Activated CD4-positive, alpha-beta memory T cell treated with anti-CD3 and anti-CD28 coated beads, Interleukin-2, amount 10 ng/mL, durations not matched to agents 7 days and 5 days (primary cell): Measurements from ENCODE around the gene PLPP3. TPM values are rescaled to one million over a fixed set of nuclear protein-coding genes. Genes with fewer than 3 reads are reported as not detected.

Experiments used
- CTCF ChIA-PET: fragments of 350-600 bp; sonication (Branson Sonifier 250); formaldehyde crosslinking; loops from one replicate; lab custom pipeline; 2021; ENCODE audit warnings: antibody characterized with exemption, inconsistent platforms; lab: Charles Lee
- POLR2A ChIA-PET: fragments of 350-600 bp; sonication (Branson Sonifier 250); formaldehyde crosslinking; loops from one replicate; lab custom pipeline; 2021; ENCODE audit warnings: antibody characterized with exemption; lab: Charles Lee
- DNase-seq: peaks from one replicate; pipeline ENCODE4 v3.0.0-alpha.2; 2020
- H3K27ac Mint-ChIP-seq: one replicate; pipeline ENCODE4 v1.8.0; 2021; ENCODE audit warnings: mild to moderate bottlenecking, mixed read lengths
- H3K27me3 Mint-ChIP-seq: one replicate; pipeline ENCODE4 v1.8.0; 2021; ENCODE audit warnings: mixed read lengths
- H3K36me3 Mint-ChIP-seq: one replicate; pipeline ENCODE4 v1.8.0; 2021; ENCODE audit warnings: low read depth, mixed read lengths
- H3K4me1 Mint-ChIP-seq: one replicate; pipeline ENCODE4 v1.8.0; 2021; ENCODE audit warnings: mixed read lengths
- H3K4me3 Mint-ChIP-seq: one replicate; pipeline ENCODE4 v1.8.0; 2021; ENCODE audit warnings: mild to moderate bottlenecking, mixed read lengths
- H3K9me3 Mint-ChIP-seq: one replicate; pipeline ENCODE4 v1.8.0; 2021; ENCODE audit warnings: mixed read lengths
- total RNA-seq, 2 experiments: library from RNA; stranded (reverse); gene quantifications; one replicate each; pipeline ENCODE4 v1.2.3, GENCODE V29; 2021

Gene PLPP3
- total RNA-seq, 2 experiments from 2014 or later, result not detected

DNA sequence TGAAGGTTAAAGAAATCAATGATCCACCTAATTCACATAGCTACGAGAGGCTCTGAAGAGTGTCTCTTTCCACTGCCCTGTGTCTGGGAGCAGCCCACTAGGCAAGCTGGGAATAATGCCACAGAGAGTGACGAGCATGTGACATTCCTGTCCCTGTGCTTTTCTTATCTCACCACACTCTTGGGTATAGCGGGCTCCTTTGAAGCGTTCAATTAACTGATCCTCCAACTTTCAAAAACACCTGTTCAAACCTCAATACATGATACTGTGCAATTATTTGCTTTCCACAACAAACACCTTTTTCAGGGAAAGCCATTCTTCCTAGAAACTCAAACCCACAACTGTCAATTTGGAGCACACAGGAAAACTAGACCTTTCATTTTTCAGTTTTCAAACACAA, 43.4 kb downstream of the PLPP3 start:
- POLR2A ChIA-PET, result no interaction called here
- CTCF ChIA-PET, result no interaction called here
- Mint-ChIP-seq H3K9me3 (no peaks in the 10 kb centered on the region), H3K27me3 (no peaks in the 10 kb centered on the region), H3K27ac (no peak overlapping the region), H3K36me3 (no peaks in the 10 kb centered on the region), H3K4me1 (no peaks in the 10 kb centered on the region), H3K4me3 (no peak overlapping the region)
- DNase-seq, result no peak

DNA sequence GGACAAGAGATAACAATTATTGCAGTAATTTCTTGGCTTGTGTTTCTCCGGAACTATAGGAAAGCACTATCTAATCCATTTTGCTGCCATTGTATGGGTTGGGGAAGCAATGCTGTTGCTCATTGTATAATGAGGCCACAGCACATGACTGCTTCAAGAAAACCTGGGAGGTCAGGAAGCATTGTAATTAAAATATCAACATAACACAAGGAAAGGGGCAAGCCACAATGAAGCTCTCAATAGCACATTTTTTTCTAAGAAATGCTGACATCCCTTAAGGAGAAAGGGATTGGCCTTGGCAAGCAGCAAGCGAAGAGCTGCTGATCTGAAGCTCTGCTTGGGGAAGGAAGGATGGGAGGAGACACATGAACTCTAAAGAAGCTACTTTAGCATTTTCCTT, 44.0 kb downstream of the PLPP3 start:
- H3K36me3 Mint-ChIP-seq, result no peaks in the 10 kb centered on the region
- CTCF ChIA-PET, result no interaction called here
- POLR2A ChIA-PET, result no interaction called here
- H3K27ac Mint-ChIP-seq, result no peak overlapping the region
- no peak for DNase-seq
- H3K27me3 Mint-ChIP-seq, result no peaks in the 10 kb centered on the region
- no peaks in the 10 kb centered on the region for H3K9me3 Mint-ChIP-seq
- H3K4me1 Mint-ChIP-seq, result no peaks in the 10 kb centered on the region
- no peak overlapping the region for H3K4me3 Mint-ChIP-seq

DNA sequence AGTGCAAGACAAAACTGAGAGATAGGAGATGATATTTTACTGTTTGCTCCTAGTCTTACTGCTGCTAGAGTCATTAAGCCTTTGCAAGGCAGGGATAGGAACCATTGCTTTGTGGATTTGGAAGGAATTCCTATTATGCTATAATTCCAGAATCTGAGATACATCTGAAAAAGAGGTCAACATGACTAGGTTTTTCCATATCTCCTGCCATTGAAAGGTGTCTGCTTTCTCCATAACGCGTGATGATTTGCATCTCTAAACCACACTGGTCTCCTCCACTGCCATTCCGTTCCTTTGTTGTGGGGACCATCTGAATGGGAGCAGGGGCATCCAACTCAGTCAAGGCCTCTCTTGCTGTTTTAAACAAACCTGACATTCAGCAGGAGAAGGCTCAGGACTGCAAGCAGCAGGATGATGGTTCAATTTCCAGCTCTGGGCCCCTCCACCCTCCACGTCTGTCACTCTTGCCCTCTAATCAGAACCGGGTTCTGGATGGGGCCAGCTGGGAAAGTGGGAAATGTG, 45.2 kb downstream of the PLPP3 start:
- H3K36me3 Mint-ChIP-seq, result no peaks in the 10 kb centered on the region
- POLR2A ChIA-PET, result no interaction called here
- DNase-seq, result no peak
- no peak overlapping the region for H3K27ac Mint-ChIP-seq
- H3K4me3 Mint-ChIP-seq, result no peak overlapping the region
- H3K27me3 Mint-ChIP-seq, result no peaks in the 10 kb centered on the region
- no peaks in the 10 kb centered on the region for H3K4me1 Mint-ChIP-seq
- no peaks in the 10 kb centered on the region for H3K9me3 Mint-ChIP-seq
- CTCF ChIA-PET, result no interaction called here

DNA sequence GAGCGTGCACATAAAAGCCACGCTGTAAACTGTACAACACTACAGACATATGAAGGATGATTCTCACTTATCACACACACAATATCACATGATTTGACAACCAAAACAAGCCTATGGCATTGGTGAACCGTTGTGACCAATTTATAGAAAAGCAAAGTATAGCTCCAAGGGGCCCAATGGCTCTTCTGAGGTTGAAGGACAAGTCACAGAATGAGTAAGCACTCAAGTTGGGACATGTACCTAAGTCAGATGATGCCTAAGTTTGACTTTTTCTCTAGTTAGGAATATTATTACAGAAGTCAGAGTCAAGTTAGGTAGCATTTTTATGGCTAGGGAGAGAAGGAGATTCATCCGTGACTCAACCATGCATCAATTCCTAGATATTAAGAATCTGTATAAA, 45.7 kb downstream of the PLPP3 start:
- H3K27ac Mint-ChIP-seq, result no peak overlapping the region
- no peaks in the 10 kb centered on the region for H3K36me3 Mint-ChIP-seq
- CTCF ChIA-PET, result no interaction called here
- no peaks in the 10 kb centered on the region for H3K27me3 Mint-ChIP-seq
- no peaks in the 10 kb centered on the region for H3K4me1 Mint-ChIP-seq
- DNase-seq, result no peak
- no peaks in the 10 kb centered on the region for H3K9me3 Mint-ChIP-seq
- POLR2A ChIA-PET, result no interaction called here
- H3K4me3 Mint-ChIP-seq, result no peak overlapping the region

DNA sequence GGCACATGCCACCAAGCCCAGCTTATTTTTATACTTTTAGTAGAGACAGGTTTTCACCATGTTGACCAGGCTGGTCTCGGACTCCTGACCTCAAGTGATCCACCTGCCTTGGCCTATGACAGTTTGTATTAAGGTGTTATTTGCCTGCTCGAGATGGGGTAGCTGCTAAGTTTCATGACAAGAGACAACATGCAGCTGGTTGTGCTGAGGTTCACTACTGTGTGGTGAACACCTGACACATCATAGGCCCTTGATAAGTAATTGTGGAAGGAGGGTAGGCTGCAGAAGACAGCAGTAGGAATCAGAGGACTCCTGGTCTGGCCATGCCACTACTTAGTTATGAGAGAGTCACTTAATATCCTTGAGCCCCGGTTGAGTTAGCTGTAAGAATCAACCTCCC, 46.2 kb downstream of the PLPP3 start:
- Mint-ChIP-seq H3K4me1 (no peaks in the 10 kb centered on the region), H3K36me3 (no peaks in the 10 kb centered on the region), H3K27me3 (no peaks in the 10 kb centered on the region), H3K27ac (no peak overlapping the region), H3K9me3 (no peaks in the 10 kb centered on the region), H3K4me3 (no peak overlapping the region)
- DNase-seq, result no peak
- POLR2A ChIA-PET, result no interaction called here
- CTCF ChIA-PET, result no interaction called here

DNA sequence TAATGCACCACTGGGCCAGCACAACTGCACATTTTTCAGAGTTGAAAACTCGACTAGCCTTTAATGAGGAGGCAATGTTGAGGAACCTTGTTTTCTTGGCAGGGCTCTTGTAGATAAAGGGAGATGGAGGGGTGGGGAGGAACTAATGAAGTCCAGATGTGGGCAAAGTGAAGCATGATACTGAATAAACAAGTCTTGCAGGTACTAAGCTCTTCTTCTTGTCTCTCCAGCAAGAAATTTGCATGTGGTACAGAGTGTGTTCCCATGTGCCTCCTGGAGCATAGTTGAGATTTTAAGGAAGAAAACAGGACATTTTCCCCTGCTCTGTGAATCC, 47.0 kb downstream of the PLPP3 start:
- no peaks in the 10 kb centered on the region for H3K36me3 Mint-ChIP-seq
- no peaks in the 10 kb centered on the region for H3K4me1 Mint-ChIP-seq
- no peak for DNase-seq
- no peaks in the 10 kb centered on the region for H3K27me3 Mint-ChIP-seq
- H3K27ac Mint-ChIP-seq, result no peak overlapping the region
- ChIA-PET POLR2A (no interaction called here), CTCF (no interaction called here)
- H3K9me3 Mint-ChIP-seq, result no peaks in the 10 kb centered on the region
- no peak overlapping the region for H3K4me3 Mint-ChIP-seq

DNA sequence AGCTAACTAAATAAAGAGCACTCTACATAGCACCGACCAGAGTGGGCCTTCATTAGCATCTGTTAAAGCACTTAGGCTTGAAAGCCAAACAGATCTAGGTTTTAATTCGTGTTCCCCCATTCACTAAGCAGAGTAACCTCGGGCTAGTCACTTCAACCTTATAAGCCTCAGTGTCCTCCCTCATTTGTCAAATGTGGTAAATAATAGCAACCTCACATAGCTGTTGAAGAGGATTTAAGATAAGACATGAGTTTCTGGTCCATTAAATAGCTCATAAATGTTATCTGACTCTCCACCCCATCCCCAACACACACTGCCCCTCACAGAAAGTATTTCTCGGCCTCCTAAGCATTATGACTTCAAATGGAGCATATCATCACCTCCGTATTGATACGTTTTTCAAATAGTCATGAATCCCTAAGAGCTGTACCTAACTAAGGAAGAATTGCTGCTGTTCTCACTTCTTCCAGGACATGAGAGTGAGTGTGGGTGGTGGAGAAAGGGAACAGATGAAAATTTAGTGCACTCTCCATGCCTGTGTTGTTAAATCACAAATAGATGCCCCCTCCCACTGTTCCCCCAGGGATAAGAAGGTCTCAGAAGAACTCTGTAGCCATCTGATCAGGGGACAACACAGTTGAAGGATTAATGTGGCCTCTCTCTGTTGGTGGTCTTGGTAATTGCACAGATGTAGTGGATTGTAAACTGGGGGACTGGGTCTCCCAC, 47.6 kb downstream of the PLPP3 start:
- H3K27ac Mint-ChIP-seq, result no peak overlapping the region
- no peak for DNase-seq

DNA sequence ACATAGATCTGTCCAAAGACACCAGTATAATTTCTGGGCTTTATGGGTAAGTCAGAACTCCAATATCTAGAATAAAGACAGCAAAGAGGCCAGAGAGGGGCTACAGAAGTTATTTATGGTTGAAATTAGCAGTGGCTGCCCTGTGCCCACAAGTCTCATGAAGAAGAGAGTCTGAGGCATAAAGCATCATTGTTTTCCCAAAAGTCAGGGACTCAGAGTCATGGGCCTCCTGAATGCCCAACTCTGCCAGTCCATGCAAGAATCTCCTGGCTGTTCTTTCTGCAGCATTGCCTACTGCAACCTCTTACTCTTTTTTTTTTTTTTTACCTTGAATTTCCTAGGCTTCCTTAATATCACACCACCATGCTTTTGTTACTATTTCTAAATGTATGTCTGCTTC, 49.6 kb downstream of the PLPP3 start:
- no peaks in the 10 kb centered on the region for H3K9me3 Mint-ChIP-seq
- no peaks in the 10 kb centered on the region for H3K4me1 Mint-ChIP-seq
- POLR2A ChIA-PET, result no interaction called here
- no peak for DNase-seq
- H3K27ac Mint-ChIP-seq, result no peak overlapping the region
- H3K27me3 Mint-ChIP-seq, result no peaks in the 10 kb centered on the region
- no peaks in the 10 kb centered on the region for H3K36me3 Mint-ChIP-seq
- no peak overlapping the region for H3K4me3 Mint-ChIP-seq
- CTCF ChIA-PET, result no interaction called here

More for the DNA sequence above, 47.6 kb downstream of the PLPP3 start:
- CTCF ChIA-PET, result no interaction called here
- Mint-ChIP-seq H3K9me3 (no peaks in the 10 kb centered on the region), H3K4me3 (no peak overlapping the region), H3K36me3 (no peaks in the 10 kb centered on the region), H3K4me1 (no peaks in the 10 kb centered on the region), H3K27me3 (no peaks in the 10 kb centered on the region)
- POLR2A ChIA-PET, result no interaction called here

DNA sequence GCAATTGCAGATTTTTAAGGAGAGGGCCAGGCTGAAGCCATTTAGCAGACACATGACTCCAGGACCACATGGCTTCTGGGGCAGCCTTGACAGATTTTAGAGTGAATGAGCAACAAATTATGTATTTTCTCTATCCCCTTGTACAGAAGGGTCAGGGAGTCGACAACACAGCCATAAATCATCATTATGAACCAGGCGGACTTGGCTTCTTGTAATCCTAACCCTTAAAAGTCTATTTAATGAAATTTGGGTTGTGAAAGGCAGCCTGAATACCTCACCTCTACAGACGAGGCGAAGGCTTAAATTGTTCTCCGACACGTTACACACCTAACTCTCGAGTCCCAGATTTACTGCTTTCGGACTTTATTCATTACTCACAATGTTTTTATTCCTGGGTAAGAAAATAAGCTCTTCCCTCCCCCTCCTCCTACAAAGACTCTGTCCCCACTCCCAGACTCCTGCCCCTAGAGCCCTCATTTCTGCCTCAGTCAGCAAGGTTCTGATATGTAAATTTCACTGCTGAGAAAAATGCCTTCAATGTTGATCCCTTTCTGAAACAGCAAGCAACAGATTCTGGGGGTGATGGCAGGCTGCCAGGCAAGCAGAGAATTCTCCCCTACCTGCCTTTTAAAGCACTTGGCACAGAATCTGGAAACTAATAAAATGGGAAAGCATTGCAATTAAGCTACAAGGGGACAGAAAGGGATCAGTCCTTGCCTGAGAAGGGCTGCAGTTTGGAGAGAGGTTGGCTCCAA, 51.6 kb downstream of the PLPP3 start:
- DNase-seq, result no peak
- Mint-ChIP-seq H3K27ac (no peak overlapping the region), H3K4me1 (no peaks in the 10 kb centered on the region), H3K36me3 (no peaks in the 10 kb centered on the region), H3K9me3 (no peaks in the 10 kb centered on the region), H3K27me3 (no peaks in the 10 kb centered on the region), H3K4me3 (no peak overlapping the region)
- ChIA-PET POLR2A (no interaction called here), CTCF (no interaction called here)

DNA sequence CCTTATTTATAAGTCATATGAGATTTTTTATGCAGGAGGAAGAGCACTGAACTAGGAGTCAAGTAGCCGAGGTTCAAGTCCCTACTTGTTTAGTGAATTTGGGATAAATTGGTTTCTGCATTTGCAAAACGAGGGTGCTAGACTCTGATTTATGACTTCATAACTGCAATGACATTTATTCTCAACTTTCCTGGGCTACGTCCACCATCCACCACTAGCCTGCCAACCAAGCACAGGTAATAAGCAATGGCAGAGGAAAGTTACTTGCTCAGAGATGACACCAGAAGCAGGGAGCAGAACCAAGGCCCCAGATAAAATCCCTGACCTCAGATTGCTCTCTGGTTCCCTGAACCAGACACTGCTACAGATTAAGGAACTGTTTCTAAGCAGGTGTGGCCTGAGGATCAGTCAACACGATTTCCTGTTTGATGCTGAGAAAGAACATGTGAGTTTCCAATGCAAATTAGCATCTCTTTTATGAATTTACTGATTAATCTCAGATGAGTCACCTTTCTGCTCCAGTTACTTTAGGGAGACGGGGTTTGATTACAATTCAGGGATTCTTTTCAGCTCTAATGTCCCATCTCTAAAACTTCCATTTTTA, 52.7 kb downstream of the PLPP3 start:
- Mint-ChIP-seq H3K9me3 (no peaks in the 10 kb centered on the region), H3K4me3 (no peak overlapping the region), H3K36me3 (no peaks in the 10 kb centered on the region), H3K4me1 (no peaks in the 10 kb centered on the region), H3K27ac (no peak overlapping the region), H3K27me3 (no peaks in the 10 kb centered on the region)
- DNase-seq, result no peak
- POLR2A ChIA-PET, result no interaction called here
- CTCF ChIA-PET, result no interaction called here

DNA sequence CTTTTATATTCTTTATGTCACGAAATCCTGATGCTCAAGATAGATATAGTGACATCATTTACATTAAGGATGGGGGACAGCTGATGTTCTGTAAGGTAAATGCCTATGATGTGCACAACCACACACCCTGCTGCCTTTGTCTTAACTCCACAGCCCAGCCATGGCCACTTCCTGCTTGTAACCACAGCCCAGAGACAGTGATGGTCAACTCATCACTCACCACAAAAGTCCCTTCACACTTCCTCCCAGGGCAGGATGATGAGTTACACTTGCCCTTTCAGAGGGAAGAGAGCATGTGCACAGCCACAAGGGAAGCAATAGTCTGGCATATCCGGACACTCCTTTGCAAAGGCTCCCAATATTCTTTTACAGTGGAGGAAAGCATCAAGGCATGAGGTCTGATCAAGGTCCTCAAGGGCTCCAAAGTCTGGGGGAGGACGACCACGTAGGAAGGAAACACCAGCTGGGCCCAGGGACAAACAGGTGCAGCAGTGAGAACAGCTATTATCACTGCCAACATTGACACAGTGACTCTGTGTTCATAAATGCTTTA, 53.8 kb downstream of the PLPP3 start:
- no peaks in the 10 kb centered on the region for H3K27me3 Mint-ChIP-seq
- no peak for DNase-seq
- H3K9me3 Mint-ChIP-seq, result no peaks in the 10 kb centered on the region
- no peaks in the 10 kb centered on the region for H3K36me3 Mint-ChIP-seq
- no peak overlapping the region for H3K4me3 Mint-ChIP-seq
- no peak overlapping the region for H3K27ac Mint-ChIP-seq
- ChIA-PET CTCF (no interaction called here), POLR2A (no interaction called here)
- no peaks in the 10 kb centered on the region for H3K4me1 Mint-ChIP-seq

DNA sequence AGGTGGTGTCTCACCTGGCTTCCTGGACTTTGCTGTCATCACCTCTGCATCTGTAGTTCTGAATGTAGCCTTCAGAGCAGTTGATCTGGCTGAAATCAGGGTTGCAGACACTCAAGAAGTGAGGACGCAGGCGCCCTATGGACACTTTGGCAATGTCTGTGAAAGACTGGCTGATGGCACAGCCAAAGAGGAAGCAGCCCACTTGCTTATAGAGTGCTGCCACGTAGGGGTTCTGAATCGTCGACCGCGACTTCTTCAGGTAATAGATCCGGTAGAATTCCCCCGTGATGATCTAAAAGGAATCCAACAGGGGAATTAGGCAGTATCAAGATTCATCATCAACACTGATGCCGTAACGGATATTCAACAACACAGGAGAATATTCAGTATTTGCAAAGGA, 55.1 kb downstream of the PLPP3 start:
- ChIA-PET POLR2A (no interaction called here), CTCF (no interaction called here)
- Mint-ChIP-seq H3K36me3 (no peaks in the 10 kb centered on the region), H3K27me3 (no peaks in the 10 kb centered on the region), H3K9me3 (no peaks in the 10 kb centered on the region), H3K4me3 (no peak overlapping the region), H3K4me1 (no peaks in the 10 kb centered on the region), H3K27ac (no peak overlapping the region)
- DNase-seq, result no peak

DNA sequence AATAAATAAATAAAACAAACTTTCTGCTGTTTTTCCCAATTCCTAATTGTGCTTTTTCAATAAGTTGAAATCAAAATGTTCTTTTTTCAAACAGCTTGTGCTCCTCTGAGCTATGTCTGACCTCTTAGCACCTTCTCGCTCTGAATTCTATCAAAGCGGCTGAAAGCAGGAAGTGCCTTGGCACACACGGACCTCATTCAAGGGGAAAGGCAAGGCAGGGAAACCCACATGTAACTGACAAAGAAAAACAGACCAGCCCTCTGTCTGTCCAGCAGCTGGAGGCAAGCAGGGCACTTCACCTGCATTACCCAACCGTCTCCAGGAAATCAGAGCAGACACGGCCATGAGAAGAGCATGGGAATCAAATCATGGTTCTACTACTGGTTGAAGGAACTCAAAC, 56.7 kb downstream of the PLPP3 start:
- Mint-ChIP-seq H3K4me1 (no peaks in the 10 kb centered on the region), H3K9me3 (no peaks in the 10 kb centered on the region), H3K4me3 (no peak overlapping the region), H3K36me3 (no peaks in the 10 kb centered on the region), H3K27ac (no peak overlapping the region), H3K27me3 (no peaks in the 10 kb centered on the region)
- CTCF ChIA-PET, result no interaction called here
- DNase-seq, result no peak
- POLR2A ChIA-PET, result no interaction called here
